Heart right ventricle (tissue), 16 donors: Measurements from ENCODE around the gene KCNMA1. TPM values are rescaled to one million over a fixed set of nuclear protein-coding genes. Genes with fewer than 3 reads are reported as not detected.

Experiments used
- ATAC-seq, 8 donors: fragments of 200-7000 bp; cut with Tn5 transposase; one replicate each; pipeline ENCODE4 v1.9.1; 2020; ENCODE audit warnings: mild to moderate bottlenecking in 8 of 8, moderate library complexity in 8 of 8, moderate number of reproducible peaks in 1 of 8
- DNase-seq, 2 donors: peaks; one replicate each; pipeline ENCODE4 v3.0.0-alpha.2; 2020
- H3K27ac ChIP-seq, 10 donors: fragments of 200-600 bp; sonication (generic) in 2 of 10; one replicate each; pipeline versions ENCODE4 v1.5.0 to v1.8.0; 2020 to 2022; ENCODE audit warnings: mild to moderate bottlenecking in 3 of 10
- H3K27me3 ChIP-seq, 7 donors: fragments of 200-600 bp; one replicate each; pipeline ENCODE4 v1.8.0; 2021 to 2022; ENCODE audit warnings: mild to moderate bottlenecking in 2 of 7
- H3K36me3 ChIP-seq, 9 donors: fragments of 200-600 bp; sonication (generic) in 1 of 9; one replicate each; pipeline versions ENCODE4 v1.5.0 to v1.8.0; 2020 to 2022; ENCODE audit warnings: mild to moderate bottlenecking in 2 of 9
- H3K4me1 ChIP-seq, 9 donors: fragments of 200-600 bp; sonication (generic) in 1 of 9; one replicate each; pipeline versions ENCODE4 v1.5.0 to v1.8.0; 2020 to 2022; ENCODE audit warnings: mild to moderate bottlenecking in 4 of 9
- H3K4me3 ChIP-seq, 10 donors: fragments of 200-600 bp; sonication (generic) in 2 of 10; one replicate each; pipeline versions ENCODE4 v1.5.0 to v1.8.0; 2020 to 2022; ENCODE audit warnings: mild to moderate bottlenecking in 7 of 10, moderate library complexity in 2 of 10
- H3K9me3 ChIP-seq, 11 donors: fragments of 200-600 bp in 10 of 11; sonication (generic) in 2 of 11; one replicate each; pipeline versions ENCODE4 v1.5.0 to v1.8.0; 2013 to 2022; ENCODE audit warnings: mild to moderate bottlenecking in 2 of 11, control low read depth in 1 of 11, moderate library complexity in 1 of 11
- WGBS, 2 donors: extraction: QIAGEN DNeasy Blood & Tissue Kit; methylation state at CpG; one replicate each; pipeline ENCODE4 v1.1.7; 2013; ENCODE audit warnings: inconsistent platforms in 1 of 2; 5-methylcytosine and 5-hydroxymethylcytosine counted together
- intact Hi-C, 10 donors: fragments of 100-400 bp; cut with DNase I; formaldehyde crosslinking; loops; one replicate each; pipeline versions ENCODE4 v1.11.1 to v1.14.2; 2022
- polyA plus RNA-seq, 2 donors: library from polyadenylated mRNA; stranded (reverse); fragments of 200-250 nt; gene quantifications; one replicate each; pipeline ENCODE4 v1.2.3, GENCODE V29; 2013
- total RNA-seq, 10 donors: library from RNA; stranded (reverse); fragmentation: NEBNext Ultra II Directional in 3 of 10; extraction: Animal tissue kit (Norgen Biotek cat#: 25700) in 3 of 10; gene quantifications; one replicate each; pipeline versions ENCODE4 v1.2.1 to v1.2.4, GENCODE V29; 2021 to 2023
- TF ChIP-seq, protein P1 (sequence below), 9 donors: fragments of 200-600 bp; sonication (generic) in 2 of 9; IDR thresholded peaks; one replicate each; pipeline versions ENCODE4 v1.5.0 to v1.8.0; 2021 to 2022; ENCODE audit warnings: antibody characterized with exemption in 9 of 9, mild to moderate bottlenecking in 5 of 9, moderate library complexity in 1 of 9
- donor health status: Arrhythmogenic right ventricular cardiomyopathy.
- donor health status: ischemic (EF 13 %, LVEDD 7.1; RV severe dilation, severe dysfunction).
- donor health status: healthy with polysubstance abuse.
- donor health status: DM: no; HTN: yes; CAD: no.
- donor health status: DM: no; HTN: no; CAD: no.
- donor health status: ischemic (EF 25% LVEDD 6.9; RV normal size, moderate dysfunction).
- donor health status: ischemic (EF 25% LVEDD 5.7; RV mildly dilated, moderate dysfunction).
- donor health status: healthy.
- donor health status: DM: yes; HTN: yes; CAD: no.
- donor health status: Ischemic cardiomyopathy.
- donor health status: ischemic (EF 35%, LVEDD 5.7; RV mildly dilated, moderate dysfunction).
- donor health status: nonischemic (EF 11% LVEDD 7.7; RV severe dilation, severe dysfunction).
- donor health status: DM: yes; HTN: yes; CAD: no.
- donor health status: PGD.
- donor health status: ischemic (EF 29% LVEDD 5.4; RV normal size, mild dysfunction).
- donor health status: nonischemic (EF 23%, LVEDD 6.1; RV moderate dilation, normal function).

KCNMA1 gene
- total and polyA plus RNA-seq, 12 donors = 0.59 to 5.3 (median 1.6) TPM

DNA sequence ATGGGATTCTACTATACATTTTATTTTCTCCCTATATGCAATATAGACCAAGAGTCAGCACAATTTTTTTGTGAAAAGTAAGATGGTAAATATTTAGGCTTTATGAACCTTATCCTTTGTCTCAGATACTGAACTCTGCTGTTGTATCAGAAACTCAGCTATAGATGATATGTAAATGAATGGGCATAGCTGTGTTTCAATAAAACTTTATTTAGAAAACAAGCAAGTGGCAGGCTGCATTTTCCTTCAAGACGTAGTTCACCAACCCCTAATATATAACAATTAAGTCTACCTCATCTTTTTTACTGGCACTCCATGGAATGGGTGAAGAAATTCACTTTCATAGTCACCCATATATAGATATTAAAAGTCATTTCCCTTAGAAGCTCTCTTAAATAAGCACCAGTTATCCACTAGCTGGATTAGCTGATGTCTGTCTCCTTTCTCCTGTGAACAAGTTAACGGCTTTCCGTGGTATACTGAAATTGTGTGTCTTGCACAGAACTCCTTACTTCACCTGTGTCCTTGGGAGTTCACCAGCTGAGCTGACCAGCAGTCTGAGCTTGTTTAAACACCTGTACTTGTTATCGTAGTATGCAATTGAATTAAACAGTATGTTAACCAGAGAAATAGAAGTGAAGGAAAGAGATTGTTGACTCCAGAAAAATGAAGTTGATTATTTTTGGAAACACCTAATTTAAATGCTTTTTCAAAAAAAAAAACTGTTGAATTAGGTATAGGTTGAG is 770.6 kb downstream of the KCNMA1 start:
- H3K27ac ChIP-seq = no peak overlapping the region

GRCh38 chr10:76864922-76865321 is 772.7 kb downstream of the KCNMA1 start:
- peaks cover 0 to 4% (median 0%) of the 10 kb centered on the region in 11 donors for H3K9me3 ChIP-seq
- H3K4me3 ChIP-seq = no peak overlapping the region
- H3K27me3 ChIP-seq = no peaks in the 10 kb centered on the region
- H3K36me3 ChIP-seq = no peaks in the 10 kb centered on the region
- H3K4me1 ChIP-seq = no peaks in the 10 kb centered on the region
- TF ChIP-seq, protein P1, sequence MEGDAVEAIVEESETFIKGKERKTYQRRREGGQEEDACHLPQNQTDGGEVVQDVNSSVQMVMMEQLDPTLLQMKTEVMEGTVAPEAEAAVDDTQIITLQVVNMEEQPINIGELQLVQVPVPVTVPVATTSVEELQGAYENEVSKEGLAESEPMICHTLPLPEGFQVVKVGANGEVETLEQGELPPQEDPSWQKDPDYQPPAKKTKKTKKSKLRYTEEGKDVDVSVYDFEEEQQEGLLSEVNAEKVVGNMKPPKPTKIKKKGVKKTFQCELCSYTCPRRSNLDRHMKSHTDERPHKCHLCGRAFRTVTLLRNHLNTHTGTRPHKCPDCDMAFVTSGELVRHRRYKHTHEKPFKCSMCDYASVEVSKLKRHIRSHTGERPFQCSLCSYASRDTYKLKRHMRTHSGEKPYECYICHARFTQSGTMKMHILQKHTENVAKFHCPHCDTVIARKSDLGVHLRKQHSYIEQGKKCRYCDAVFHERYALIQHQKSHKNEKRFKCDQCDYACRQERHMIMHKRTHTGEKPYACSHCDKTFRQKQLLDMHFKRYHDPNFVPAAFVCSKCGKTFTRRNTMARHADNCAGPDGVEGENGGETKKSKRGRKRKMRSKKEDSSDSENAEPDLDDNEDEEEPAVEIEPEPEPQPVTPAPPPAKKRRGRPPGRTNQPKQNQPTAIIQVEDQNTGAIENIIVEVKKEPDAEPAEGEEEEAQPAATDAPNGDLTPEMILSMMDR (IDR thresholded peaks at IDR 0.05) = no peak
- intact Hi-C loops = no loop called here
- ATAC-seq = no peak
- WGBS, 2 donors = 94 to 97% methylated on average over 1 of the region's 1 CpG
- H3K27ac ChIP-seq = no peak overlapping the region
- no peak for DNase-seq

More for the DNA sequence above, 770.6 kb downstream of the KCNMA1 start:
- ATAC-seq (no peak), DNase-seq (no peak)
- H3K9me3 ChIP-seq = peaks cover 0 to 4% (median 0%) of the 10 kb centered on the region in 11 donors
- TF ChIP-seq, protein P1 (IDR thresholded peaks at IDR 0.05) = no peak
- no peaks in the 10 kb centered on the region for H3K36me3 ChIP-seq
- peaks cover 0 to 4% (median 0%) of the 10 kb centered on the region in 7 donors for H3K27me3 ChIP-seq
- 93% methylated on average over 4 of the region's 4 CpGs for WGBS, 2 donors
- intact Hi-C loops = no loop called here
- H3K4me3 ChIP-seq = no peak overlapping the region
- H3K4me1 ChIP-seq = no peaks in the 10 kb centered on the region

DNA sequence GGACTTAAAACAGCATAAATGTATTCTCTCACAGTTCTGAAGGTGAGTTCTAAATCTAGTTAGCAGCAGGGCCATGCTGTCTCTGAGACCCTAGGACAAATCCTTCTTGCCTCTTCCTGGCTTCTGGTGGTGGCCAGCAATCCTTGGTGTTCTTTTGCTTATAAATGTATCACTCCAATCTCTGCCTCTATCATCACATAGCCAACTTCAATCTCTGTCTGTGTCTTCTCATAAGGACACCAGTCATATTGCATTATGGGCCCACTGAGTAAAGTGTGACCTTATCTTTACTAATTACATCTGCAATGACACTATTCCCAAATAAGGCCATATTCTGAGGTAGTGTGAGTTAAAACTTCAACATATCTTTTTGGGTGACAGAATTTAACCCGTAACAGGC is 778.9 kb downstream of the KCNMA1 start:
- Histone ChIP-seq H3K27me3 (no peaks in the 10 kb centered on the region), H3K4me1 (no peaks in the 10 kb centered on the region), H3K9me3 (peaks cover 0 to 7% (median 0%) of the 10 kb centered on the region in 11 donors), H3K27ac (no peak overlapping the region), H3K4me3 (no peak overlapping the region), H3K36me3 (no peaks in the 10 kb centered on the region)
- TF ChIP-seq, protein P1 (IDR thresholded peaks at IDR 0.05) = no peak
- ATAC-seq (no peak), DNase-seq (no peak)
- intact Hi-C loops = no loop called here
- 79 to 89% methylated on average over 1 of the region's 1 CpG for WGBS, 2 donors

DNA sequence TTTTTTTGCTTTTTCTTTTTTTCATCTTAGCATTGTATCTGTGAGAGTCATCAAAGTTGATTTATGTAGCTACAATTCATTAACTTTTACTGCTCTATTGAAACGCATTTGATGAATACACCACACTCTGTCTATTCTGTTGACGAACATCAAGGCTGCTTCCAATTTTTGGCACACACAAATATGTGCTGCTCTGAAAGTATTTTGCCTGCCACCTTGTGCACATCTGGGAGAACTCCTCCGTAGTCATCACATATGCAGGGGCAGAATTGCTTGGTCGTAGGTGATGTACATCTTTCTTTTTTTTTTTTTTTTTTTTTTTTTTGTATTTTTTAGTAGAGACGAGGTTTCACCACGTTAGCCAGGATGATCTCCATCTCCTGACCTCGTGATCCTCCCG is 796.8 kb downstream of the KCNMA1 start:
- Histone ChIP-seq H3K4me3 (no peak overlapping the region), H3K36me3 (no peaks in the 10 kb centered on the region), H3K27me3 (peaks cover 0 to 4% (median 0%) of the 10 kb centered on the region in 7 donors), H3K4me1 (no peaks in the 10 kb centered on the region), H3K27ac (no peak overlapping the region), H3K9me3 (no peaks in the 10 kb centered on the region)
- WGBS, 2 donors = 84 to 87% methylated on average over 8 of the region's 8 CpGs
- ATAC-seq (no peak), DNase-seq (no peak)
- TF ChIP-seq, protein P1 (IDR thresholded peaks at IDR 0.05) = no peak
- intact Hi-C loops = no loop called here
